OCI-LY3 (cell line): Measurements from ENCODE around the gene RAB3GAP2.

Experiments used
- EZH2phosphoT487 ChIP-seq: fragments of 200-600 bp; shearing (Covaris generic); IDR thresholded peaks from 2 replicates; pipeline ENCODE4 v1.6.1; 2018; ENCODE audit warnings: antibody characterized with exemption, mixed run types, low read depth
- TF ChIP-seq, protein P1 (sequence below): fragments of 200-600, 300-600 bp; sonication (generic); IDR thresholded peaks from 2 replicates; pipeline ENCODE4 v1.5.1; 2014; ENCODE audit warnings: antibody characterized with exemption, low read length, low read depth

DNA sequence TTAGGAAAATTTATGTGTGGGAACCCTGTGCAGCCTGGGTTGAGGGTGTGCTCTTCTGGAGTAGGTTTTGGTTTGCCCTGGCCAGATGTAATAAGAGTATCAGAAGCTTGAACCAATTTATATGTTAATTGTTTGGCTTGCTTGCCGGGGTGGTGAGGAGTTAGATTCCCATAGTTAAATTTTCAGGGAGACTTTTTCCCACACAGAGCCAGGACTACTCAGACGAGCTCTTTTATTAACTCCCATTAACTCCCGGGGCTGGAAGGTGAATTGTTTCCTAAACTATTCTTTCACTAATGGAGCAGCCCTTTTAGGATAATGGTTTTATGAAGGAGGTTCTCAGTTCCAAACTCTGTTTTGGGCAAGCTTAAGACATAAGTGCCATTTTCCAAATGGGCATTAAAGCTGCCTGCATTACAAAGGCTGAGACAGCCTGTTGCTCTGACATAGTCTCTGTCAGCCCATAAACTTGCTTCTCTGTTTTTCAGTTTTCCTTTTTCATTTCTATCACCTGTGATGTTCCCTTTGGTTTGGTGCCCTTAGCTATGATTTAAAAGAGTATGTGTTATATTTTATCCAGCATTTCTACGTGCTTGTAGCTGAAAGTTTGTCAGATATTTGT is 18.0 kb upstream of the RAB3GAP2 start:
- TF ChIP-seq, protein P1, sequence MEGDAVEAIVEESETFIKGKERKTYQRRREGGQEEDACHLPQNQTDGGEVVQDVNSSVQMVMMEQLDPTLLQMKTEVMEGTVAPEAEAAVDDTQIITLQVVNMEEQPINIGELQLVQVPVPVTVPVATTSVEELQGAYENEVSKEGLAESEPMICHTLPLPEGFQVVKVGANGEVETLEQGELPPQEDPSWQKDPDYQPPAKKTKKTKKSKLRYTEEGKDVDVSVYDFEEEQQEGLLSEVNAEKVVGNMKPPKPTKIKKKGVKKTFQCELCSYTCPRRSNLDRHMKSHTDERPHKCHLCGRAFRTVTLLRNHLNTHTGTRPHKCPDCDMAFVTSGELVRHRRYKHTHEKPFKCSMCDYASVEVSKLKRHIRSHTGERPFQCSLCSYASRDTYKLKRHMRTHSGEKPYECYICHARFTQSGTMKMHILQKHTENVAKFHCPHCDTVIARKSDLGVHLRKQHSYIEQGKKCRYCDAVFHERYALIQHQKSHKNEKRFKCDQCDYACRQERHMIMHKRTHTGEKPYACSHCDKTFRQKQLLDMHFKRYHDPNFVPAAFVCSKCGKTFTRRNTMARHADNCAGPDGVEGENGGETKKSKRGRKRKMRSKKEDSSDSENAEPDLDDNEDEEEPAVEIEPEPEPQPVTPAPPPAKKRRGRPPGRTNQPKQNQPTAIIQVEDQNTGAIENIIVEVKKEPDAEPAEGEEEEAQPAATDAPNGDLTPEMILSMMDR: no peak
- no peak for TF ChIP-seq EZH2phosphoT487
